H9 (cell line): Measurements from ENCODE around the gene DIS3L2. TPM values are rescaled to one million over a fixed set of nuclear protein-coding genes. Genes with fewer than 3 reads are reported as not detected.

Source experiments
- DNase-seq: peaks from one replicate; pipeline ENCODE4 v3.0.0-alpha.2; 2017
- H2AFZ ChIP-seq: one replicate; pipeline ENCODE4 v1.6.1; 2013; ENCODE audit warnings: mild to moderate bottlenecking, low read length, control low read depth, moderate library complexity
- H2AK5ac ChIP-seq: 2 replicates; pipeline ENCODE4 v1.6.1; 2013; ENCODE audit warnings: low read length, control low read depth, mixed read lengths; ENCODE audit not compliant: insufficient read length
- H2BK120ac ChIP-seq: one replicate; pipeline ENCODE4 v1.6.1; 2013; ENCODE audit warnings: low read depth, mild to moderate bottlenecking, low read length, control low read depth, inconsistent platforms; ENCODE audit not compliant: poor library complexity, severe bottlenecking
- H2BK12ac ChIP-seq: 2 replicates; pipeline ENCODE4 v1.6.1; 2013; ENCODE audit warnings: low read length, control low read depth, mixed read lengths, low read depth; ENCODE audit not compliant: insufficient read length
- H2BK15ac ChIP-seq: 2 replicates; pipeline ENCODE4 v1.6.1; 2013; ENCODE audit warnings: low read depth, low read length, control low read depth
- H2BK20ac ChIP-seq: one replicate; pipeline ENCODE4 v1.6.1; 2013; ENCODE audit warnings: low read depth, mild to moderate bottlenecking, low read length, control low read depth, inconsistent platforms; ENCODE audit not compliant: poor library complexity, severe bottlenecking
- H2BK5ac ChIP-seq: 2 replicates; pipeline ENCODE4 v1.6.1; 2013; ENCODE audit warnings: low read length, control low read depth, mixed read lengths; ENCODE audit not compliant: insufficient read length
- H3K14ac ChIP-seq: 2 replicates; pipeline ENCODE4 v1.6.1; 2013; ENCODE audit warnings: low read length, control low read depth; ENCODE audit not compliant: insufficient read depth
- H3K18ac ChIP-seq: 2 replicates; pipeline ENCODE4 v1.6.1; 2013; ENCODE audit warnings: low read depth, mild to moderate bottlenecking, mixed read lengths, low read length, control low read depth; ENCODE audit not compliant: insufficient read length
- H3K23ac ChIP-seq: 2 replicates; pipeline ENCODE4 v1.6.1; 2013; ENCODE audit warnings: low read length, control low read depth, mixed read lengths, low read depth; ENCODE audit not compliant: insufficient read length
- H3K23me2 ChIP-seq: 2 replicates; pipeline ENCODE4 v1.6.1; 2013; ENCODE audit warnings: low read depth, mild to moderate bottlenecking, mixed read lengths, low read length, control low read depth; ENCODE audit not compliant: insufficient read length, poor library complexity, severe bottlenecking
- H3K27ac ChIP-seq: 2 replicates; pipeline ENCODE4 v1.5.1; 2013; ENCODE audit warnings: low read length, control low read depth, mixed read lengths, low read depth; ENCODE audit not compliant: insufficient read length
- H3K27me3 ChIP-seq: 2 replicates; pipeline ENCODE4 v1.6.1; 2013; ENCODE audit warnings: low read length, control low read depth, inconsistent platforms; ENCODE audit not compliant: insufficient read depth
- H3K4ac ChIP-seq: 2 replicates; pipeline ENCODE4 v1.6.1; 2013; ENCODE audit warnings: low read depth, mild to moderate bottlenecking, control low read depth, inconsistent platforms, low read length, moderate library complexity
- H3K4me1 ChIP-seq: 2 replicates; pipeline ENCODE4 v1.6.1; 2013; ENCODE audit warnings: low read length, control low read depth, inconsistent platforms; ENCODE audit not compliant: insufficient read depth
- H3K4me2 ChIP-seq: 2 replicates; pipeline ENCODE4 v1.6.1; 2013; ENCODE audit warnings: low read length, control low read depth, mixed read lengths; ENCODE audit not compliant: insufficient read length, insufficient read depth
- H3K56ac ChIP-seq: 2 replicates; pipeline ENCODE4 v1.6.1; 2013; ENCODE audit warnings: low read depth, mild to moderate bottlenecking, mixed read lengths, low read length, control low read depth; ENCODE audit not compliant: insufficient read length
- H3K79me1 ChIP-seq: 2 replicates; pipeline ENCODE4 v1.6.1; 2013; ENCODE audit warnings: low read depth, mild to moderate bottlenecking, moderate library complexity, low read length, control low read depth, inconsistent platforms; ENCODE audit not compliant: insufficient read depth, poor library complexity, severe bottlenecking
- H3K79me2 ChIP-seq: 2 replicates; pipeline ENCODE4 v1.6.1; 2013; ENCODE audit warnings: low read length, control low read depth, inconsistent platforms; ENCODE audit not compliant: insufficient read depth
- H3K9ac ChIP-seq: 2 replicates; pipeline ENCODE4 v1.6.1; 2013; ENCODE audit warnings: low read length, control low read depth, mixed read lengths; ENCODE audit not compliant: insufficient read length; ENCODE audit errors: extremely low read depth
- H3K9me3 ChIP-seq: one replicate; pipeline ENCODE4 v1.6.1; 2013; ENCODE audit warnings: low read depth, low read length, inconsistent platforms; ENCODE audit not compliant: control insufficient read depth
- H3T11ph ChIP-seq: one replicate; pipeline ENCODE4 v1.6.1; 2013; ENCODE audit warnings: mild to moderate bottlenecking, low read length, control low read depth, inconsistent platforms
- H4K20me1 ChIP-seq: one replicate; pipeline ENCODE4 v1.6.1; 2013; ENCODE audit not compliant: control insufficient read depth, insufficient read length, insufficient read depth
- H4K5ac ChIP-seq: 2 replicates; pipeline ENCODE4 v1.6.1; 2013; ENCODE audit warnings: low read depth, mild to moderate bottlenecking, mixed read lengths, low read length, control low read depth; ENCODE audit not compliant: insufficient read length
- H4K8ac ChIP-seq: replicated peaks from 2 replicates; pipeline ENCODE4 v1.6.1; 2013; ENCODE audit warnings: low read length, control low read depth, mixed read lengths, low read depth; ENCODE audit not compliant: insufficient read length
- H4K91ac ChIP-seq: 2 replicates; pipeline ENCODE4 v1.6.1; 2013; ENCODE audit warnings: low read depth, mild to moderate bottlenecking, moderate library complexity, mixed read lengths, low read length, control low read depth; ENCODE audit not compliant: insufficient read length
- H3K27ac Mint-ChIP-seq, 3 experiments: 2 replicates in 2 of 3; 3 replicates in 1 of 3; pipeline ENCODE4 v1.8.0; 2020 to 2021; ENCODE audit warnings: mixed read lengths in 3 of 3, mild to moderate bottlenecking in 1 of 3, moderate library complexity in 1 of 3
- H3K27me3 Mint-ChIP-seq: 2 replicates; pipeline ENCODE4 v1.8.0; 2021; ENCODE audit warnings: low read depth, mild to moderate bottlenecking, moderate library complexity, mixed read lengths
- H3K36me3 Mint-ChIP-seq, 3 experiments: 2 replicates in 2 of 3; 3 replicates in 1 of 3; pipeline ENCODE4 v1.8.0; 2020 to 2021; ENCODE audit warnings: low read depth in 3 of 3, mixed read lengths in 3 of 3; ENCODE audit not compliant: insufficient read depth in 1 of 3
- H3K4me1 Mint-ChIP-seq, 2 experiments: 2 replicates each; pipeline ENCODE4 v1.8.0; 2020; ENCODE audit warnings: mixed read lengths in 2 of 2
- H3K4me3 Mint-ChIP-seq, 2 experiments: 2 replicates in 1 of 2; 3 replicates in 1 of 2; pipeline ENCODE4 v1.8.0; 2020 to 2021; ENCODE audit warnings: mild to moderate bottlenecking in 2 of 2, mixed read lengths in 2 of 2, moderate library complexity in 1 of 2
- H3K9me3 Mint-ChIP-seq, 2 experiments: 2 replicates in 1 of 2; 3 replicates in 1 of 2; pipeline ENCODE4 v1.8.0; 2020; ENCODE audit warnings: mild to moderate bottlenecking in 2 of 2, mixed read lengths in 2 of 2, moderate library complexity in 1 of 2
- CTCF ChIP-seq: fragments of 200-600 bp; sonication (generic); conservative IDR thresholded peaks from 3 replicates; pipeline ENCODE4 v1.8.0; 2021; ENCODE audit warnings: antibody characterized with exemption, mild to moderate bottlenecking
- WGBS: extraction: QIAGEN DNeasy Blood & Tissue Kit; methylation state at CpG from one replicate; pipeline ENCODE4 v1.1.7; 2013; ENCODE audit warnings: missing lambda C conversion rate, low lambda C conversion rate, mixed read lengths; ENCODE audit not compliant: insufficient read length; ENCODE audit errors: extremely low coverage; 5-methylcytosine and 5-hydroxymethylcytosine counted together
- total RNA-seq: library from RNA; stranded (reverse); gene quantifications from 2 replicates; pipeline ENCODE4 v1.2.1, GENCODE V29; 2021

Gene DIS3L2
- total RNA-seq, 1 experiment from 2014 or later, result 28.1 TPM

GRCh38 chr2:232376260-232376659 lies 414.7 kb downstream of the DIS3L2 start:
- Histone ChIP-seq H3K4me2 (no peak overlapping the region), H3K79me1 (no peaks in the 10 kb centered on the region), H2AK5ac (no peak overlapping the region), H2BK15ac (no peak overlapping the region), H3T11ph (no peak overlapping the region), H3K23ac (no peak overlapping the region), H3K23me2 (no peaks in the 10 kb centered on the region), H4K5ac (no peak overlapping the region), H3K56ac (no peak overlapping the region), H4K20me1 (no peaks in the 10 kb centered on the region), H3K79me2 (no peaks in the 10 kb centered on the region), H3K4me1 (peaks cover 2% of the 10 kb centered on the region; the same call in 1 of the 2 replicates), H3K27me3 (no peaks in the 10 kb centered on the region), H3K18ac (no peak overlapping the region), H2BK5ac (no peak overlapping the region), H2BK12ac (no peak overlapping the region), H2AFZ (no peak overlapping the region), H3K9ac (no peak overlapping the region), H4K91ac (no peak overlapping the region), H2BK120ac (no peak overlapping the region), H3K9me3 (no peaks in the 10 kb centered on the region), H4K8ac (no peak overlapping the region), H3K27ac (no peak overlapping the region), H2BK20ac (no peak overlapping the region), H3K14ac (no peak overlapping the region), H3K4ac (no peak overlapping the region)
- no CpG with 5 or more reads among the region's 4 CpGs for WGBS
- H3K4me3 Mint-ChIP-seq, result no peak overlapping the region
- H3K36me3 Mint-ChIP-seq, result 0 out of 7 replicates have a peak, but pooled peaks cover 0 to 2% (median 0%) of the 10 kb centered on the region in 3 experiments
- no peak for DNase-seq
- H3K9me3 Mint-ChIP-seq, result no peaks in the 10 kb centered on the region
- H3K27me3 Mint-ChIP-seq, result peaks cover 6% of the 10 kb centered on the region
- H3K4me1 Mint-ChIP-seq, result peaks cover 20 to 29% of the 10 kb centered on the region in 2 experiments
- TF ChIP-seq CTCF, result no peak
- no peak overlapping the region for H3K27ac Mint-ChIP-seq
